HG02623 (cell line): Measurements from ENCODE around the gene PRPF31.
"Not testable (repeated sequence)": the region's sequence is repeated elsewhere in the genome, so short reads cannot be mapped to it uniquely, and the experiment has no call there.

Source experiments
- ATAC-seq: cut with Tn5 transposase; IDR thresholded peaks from one replicate; pipeline ENCODE4 v1.9.1; 2021; ENCODE audit warnings: moderate library complexity; ENCODE audit not compliant: unreplicated experiment

PRPF31 gene

DNA sequence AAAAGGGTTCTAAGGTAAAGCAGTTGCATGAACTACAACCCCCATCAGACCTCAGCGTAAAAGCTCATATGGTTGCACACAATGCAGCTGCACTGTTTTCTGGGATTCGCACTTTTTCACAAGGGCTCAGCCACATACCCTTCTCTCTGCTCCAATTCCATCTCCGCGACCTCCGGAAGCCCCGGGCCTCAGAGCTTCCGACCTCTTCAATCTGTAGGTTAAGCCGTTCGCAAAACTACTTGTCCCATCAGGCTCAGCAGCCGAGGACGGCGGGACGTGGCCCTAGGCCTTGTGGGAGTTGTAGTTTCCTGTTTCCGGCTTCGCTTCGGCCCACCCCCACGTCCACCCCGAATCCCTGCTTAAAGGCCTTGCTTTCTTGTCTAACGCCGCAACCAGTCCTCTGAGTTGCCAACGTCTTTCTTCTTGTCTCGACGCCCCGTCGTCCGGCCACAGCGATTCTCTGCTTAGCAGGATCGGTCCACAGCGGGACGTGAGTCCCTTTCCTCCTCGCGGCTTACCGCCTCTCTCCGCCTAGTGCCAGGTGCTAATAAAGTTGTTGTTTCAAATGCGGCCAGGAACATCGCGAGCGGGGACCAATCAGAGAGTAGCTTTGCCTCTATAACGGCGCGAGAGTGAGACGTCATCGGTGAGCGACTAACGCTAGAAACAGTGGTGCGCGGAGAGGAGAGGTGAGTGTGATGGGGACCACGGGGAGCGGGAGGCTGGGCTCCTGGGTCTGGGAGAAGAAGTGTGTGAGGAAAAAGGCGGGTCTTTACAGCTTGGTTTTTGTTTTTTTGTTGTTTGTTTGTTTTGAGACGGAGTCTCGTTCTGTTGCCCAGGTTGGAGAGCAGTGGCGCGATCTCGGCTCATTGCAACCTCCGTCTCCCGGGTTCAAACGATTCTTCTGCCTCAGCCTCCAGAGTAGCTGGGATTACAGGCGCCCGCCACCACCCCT is at the start of gene PRPF31, which contains the start of gene TFPT:
TSS of gene PRPF31 (plus strand) at position 646 of the 955 bp plus-strand sequence. CDS start 2,525 bp downstream, outside the sequence.
TSS of gene TFPT (minus strand) at position 549 of the 955 bp plus-strand sequence. CDS start at position 161, 388 bp downstream.
- peak; percentile 84 for ATAC-seq

DNA sequence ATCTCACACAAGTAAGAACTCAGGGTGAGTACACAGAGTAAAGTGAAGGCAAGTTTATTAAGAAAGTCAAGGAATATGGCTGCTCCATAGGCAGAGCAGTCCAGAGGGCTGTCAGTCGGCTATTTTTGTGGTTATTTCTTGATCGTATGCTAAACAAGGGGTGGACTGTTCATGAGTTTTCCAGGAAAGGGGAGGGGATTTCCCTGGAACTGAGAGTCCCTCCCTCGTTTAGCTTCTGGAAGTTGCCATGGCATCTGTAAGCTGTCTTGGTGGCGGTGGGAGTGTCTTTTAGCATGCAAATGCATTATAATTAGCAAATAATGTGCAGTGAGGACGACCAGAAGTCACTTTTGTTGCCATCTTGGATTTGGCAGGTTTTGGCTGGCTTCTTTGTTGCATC is 46.1 kb upstream of the PRPF31 start:
- ATAC-seq, result no peak

DNA sequence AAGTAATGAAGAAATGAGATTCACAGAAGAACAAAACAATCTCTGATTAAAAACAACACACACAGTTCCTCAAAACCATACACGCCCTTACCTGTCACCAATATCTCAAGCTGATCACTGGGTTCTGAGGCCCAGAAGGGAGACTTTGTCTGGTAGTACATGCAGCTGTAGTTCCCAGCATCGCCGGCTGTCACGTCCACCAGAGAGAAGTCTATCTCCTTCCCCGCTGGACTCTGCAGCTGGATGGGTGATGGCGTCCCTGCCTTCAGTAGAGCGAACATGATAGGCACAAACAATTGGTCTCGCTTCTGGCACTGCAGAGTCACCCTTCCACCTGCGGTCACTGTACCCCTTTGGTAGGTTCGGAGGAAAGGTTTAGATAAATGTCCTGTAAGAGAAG is 41.7 kb upstream of the PRPF31 start:
- ATAC-seq, result no peak

DNA sequence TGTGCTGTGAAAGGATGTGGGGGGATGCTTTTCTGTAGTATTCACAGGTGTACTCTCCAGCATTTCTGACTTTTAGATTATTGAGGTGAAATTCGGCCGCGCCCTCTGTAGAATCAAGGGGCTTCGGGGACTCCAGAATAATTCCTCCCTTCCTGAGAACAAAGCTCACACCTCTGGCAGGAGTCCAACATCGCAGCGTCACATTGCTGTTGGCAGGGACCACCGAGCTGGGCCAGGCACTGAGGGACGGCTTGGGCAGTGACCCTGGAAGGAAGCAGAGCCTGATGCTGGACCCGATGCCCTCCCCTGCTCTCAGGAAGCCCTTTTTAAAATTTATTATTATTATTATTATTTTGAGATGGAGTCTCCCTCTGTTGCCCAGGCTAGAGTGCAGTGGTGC is 40.7 kb upstream of the PRPF31 start:
- ATAC-seq, result no peak

GRCh38 chr19:54077334-54077733 is 38.2 kb upstream of the PRPF31 start:
- ATAC-seq, result no peak

DNA sequence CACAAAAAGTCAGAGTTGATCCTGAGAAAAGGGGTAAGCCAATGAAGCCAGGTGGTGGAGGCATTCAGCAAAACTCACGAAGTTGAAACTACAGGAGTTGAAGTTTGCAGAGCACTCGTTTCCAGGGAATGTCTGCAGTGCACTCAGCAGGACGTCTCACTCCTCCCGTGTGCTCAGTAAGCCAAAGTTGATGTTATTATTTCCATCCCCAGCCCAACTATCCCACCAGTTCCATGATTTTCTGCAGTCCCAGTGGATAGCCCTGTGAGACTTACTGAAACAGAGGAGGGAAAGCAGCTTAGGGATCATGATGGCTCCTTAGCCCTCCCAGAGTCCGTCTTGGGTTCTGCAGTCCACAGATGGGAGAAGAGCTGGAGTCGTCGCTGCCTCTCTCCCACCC is 34.5 kb upstream of the PRPF31 start, which contains the start of gene TARM1:
TSS of gene TARM1 (minus strand) at position 334 of the 400 bp plus-strand sequence. CDS start at position 309, 25 bp downstream.
- ATAC-seq, result no peak

DNA sequence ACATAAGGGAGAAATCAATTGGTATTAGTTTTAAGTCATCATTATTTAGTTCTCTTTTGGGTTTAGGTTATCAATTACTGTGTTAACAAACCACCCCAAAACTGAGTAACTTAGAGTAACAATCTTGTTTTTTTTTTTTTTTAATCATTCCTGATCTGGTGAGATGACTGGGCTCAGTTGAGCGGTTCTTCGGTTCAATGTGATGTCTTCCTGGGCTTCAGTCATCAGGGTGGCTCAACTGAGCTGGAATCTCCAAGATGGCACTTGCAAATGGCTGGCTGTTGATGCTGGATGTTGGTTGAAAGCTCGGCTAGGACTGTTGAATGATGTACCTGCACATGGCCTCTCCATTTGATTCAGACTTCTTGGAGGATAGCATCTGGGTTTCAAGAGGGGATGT is 31.1 kb upstream of the PRPF31 start:
- no peak for ATAC-seq

- ATAC-seq, result no peak
Observed at GRCh38 chr19:54094426-54095000, 21.0 kb upstream of the PRPF31 start.

GRCh38 chr19:54095136-54095858 is 20.3 kb upstream of the PRPF31 start:
- ATAC-seq, result no peak

- not testable (repeated sequence) for ATAC-seq
Observed at GRCh38 chr19:54095859-54096616, 19.5 kb upstream of the PRPF31 start.

GRCh38 chr19:54096617-54097106 is 18.9 kb upstream of the PRPF31 start:
- no peak for ATAC-seq

- no peak for ATAC-seq
Observed at GRCh38 chr19:54099190-54099902, 16.2 kb upstream of the PRPF31 start.

DNA sequence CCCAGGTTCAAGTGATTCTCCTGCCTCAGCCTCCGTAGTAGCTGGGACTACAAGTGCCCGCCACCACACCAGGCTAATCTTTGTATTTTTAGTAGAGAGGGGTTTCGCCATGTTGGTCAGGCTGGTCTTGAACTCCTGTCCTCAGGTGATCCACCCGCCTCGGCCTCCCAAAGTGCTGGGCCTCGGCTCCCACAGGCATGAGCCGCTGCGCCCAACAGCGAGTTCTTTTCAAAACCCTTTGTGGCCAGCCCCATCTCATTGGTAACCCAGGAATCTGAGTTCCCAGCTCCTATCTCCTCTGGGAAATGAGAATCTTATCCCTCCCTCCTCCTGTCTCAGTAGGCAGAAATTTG is 15.7 kb upstream of the PRPF31 start:
- not testable (repeated sequence) for ATAC-seq

DNA sequence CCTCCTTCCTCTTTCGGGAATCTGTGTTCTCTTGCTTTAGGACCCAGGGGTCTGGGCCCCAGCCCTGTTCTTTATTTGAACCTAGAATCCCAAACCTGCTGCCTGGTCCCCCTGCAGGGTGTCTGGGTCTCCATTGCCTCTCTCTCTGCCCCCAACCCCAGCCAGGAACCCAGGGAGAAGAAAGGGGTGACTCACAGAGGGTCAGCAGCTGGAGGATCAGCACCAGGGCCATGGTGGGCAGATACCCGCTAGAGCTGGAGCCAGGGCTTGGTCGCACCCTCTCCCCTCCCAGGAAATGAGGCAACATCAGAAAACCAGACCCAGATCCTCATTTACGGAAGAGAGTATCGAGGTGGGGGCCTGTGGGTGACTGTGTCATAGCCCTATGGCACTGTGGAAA is 15.0 kb upstream of the PRPF31 start, which contains the start of gene OSCAR:
TSS of gene OSCAR (minus strand) at position 243 of the 400 bp plus-strand sequence. CDS start at position 232, 11 bp downstream.
- no peak for ATAC-seq

GRCh38 chr19:54102421-54103169 is 13.0 kb upstream of the PRPF31 start, which contains the start of gene NDUFA3:
TSS of gene NDUFA3 (plus strand) at chr19:54102855. CDS start at chr19:54102879, 24 bp downstream.
- ATAC-seq, result peak; percentile 93

- no peak for ATAC-seq
Observed at GRCh38 chr19:54104998-54105715, 10.4 kb upstream of the PRPF31 start.

- ATAC-seq, result no peak
Observed at GRCh38 chr19:54105796-54106195, 9.8 kb upstream of the PRPF31 start.

- ATAC-seq, result no peak
Observed at GRCh38 chr19:54106716-54107115, 8.8 kb upstream of the PRPF31 start.
